A673 (cell line): ENCODE data around the gene DENND2D.

Experiments used
- EZH2 ChIP-seq: fragments of 200-600 bp; sonication (generic); IDR thresholded peaks from 2 replicates; pipeline ENCODE4 v1.6.1; 2017; ENCODE audit warnings: borderline replicate concordance, low read depth, mild to moderate bottlenecking, mixed read lengths, antibody characterized with exemption, low read length; ENCODE audit not compliant: poor library complexity, severe bottlenecking
- TF ChIP-seq, protein P1 (sequence below): fragments of 300-800, 200-600 bp; sonication (generic); conservative IDR thresholded peaks from 2 replicates; pipeline ENCODE4 v1.5.1; 2017; ENCODE audit warnings: low read depth, mild to moderate bottlenecking, antibody characterized with exemption, low read length, moderate library complexity, mixed read lengths

DNA sequence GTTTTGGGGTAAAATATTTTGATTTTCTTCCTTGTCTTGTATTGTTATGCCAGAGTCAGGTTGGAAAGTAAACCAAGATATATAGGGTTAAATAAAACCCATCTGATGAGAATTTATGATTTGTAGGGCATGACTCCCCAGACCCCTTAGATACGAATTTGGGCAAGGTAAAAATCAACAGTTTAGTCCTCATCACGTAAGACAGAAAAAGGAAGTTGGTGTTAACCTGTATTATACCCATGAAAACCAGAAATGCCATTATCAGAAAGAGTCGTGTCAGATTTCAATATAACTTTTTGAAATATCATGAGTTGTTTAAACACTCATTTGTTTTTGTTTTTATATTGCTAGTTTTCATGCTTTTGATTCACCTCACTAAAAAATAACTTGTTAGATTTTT is 48.6 kb downstream of the DENND2D start:
- TF ChIP-seq EZH2: no peak
- TF ChIP-seq, protein P1, sequence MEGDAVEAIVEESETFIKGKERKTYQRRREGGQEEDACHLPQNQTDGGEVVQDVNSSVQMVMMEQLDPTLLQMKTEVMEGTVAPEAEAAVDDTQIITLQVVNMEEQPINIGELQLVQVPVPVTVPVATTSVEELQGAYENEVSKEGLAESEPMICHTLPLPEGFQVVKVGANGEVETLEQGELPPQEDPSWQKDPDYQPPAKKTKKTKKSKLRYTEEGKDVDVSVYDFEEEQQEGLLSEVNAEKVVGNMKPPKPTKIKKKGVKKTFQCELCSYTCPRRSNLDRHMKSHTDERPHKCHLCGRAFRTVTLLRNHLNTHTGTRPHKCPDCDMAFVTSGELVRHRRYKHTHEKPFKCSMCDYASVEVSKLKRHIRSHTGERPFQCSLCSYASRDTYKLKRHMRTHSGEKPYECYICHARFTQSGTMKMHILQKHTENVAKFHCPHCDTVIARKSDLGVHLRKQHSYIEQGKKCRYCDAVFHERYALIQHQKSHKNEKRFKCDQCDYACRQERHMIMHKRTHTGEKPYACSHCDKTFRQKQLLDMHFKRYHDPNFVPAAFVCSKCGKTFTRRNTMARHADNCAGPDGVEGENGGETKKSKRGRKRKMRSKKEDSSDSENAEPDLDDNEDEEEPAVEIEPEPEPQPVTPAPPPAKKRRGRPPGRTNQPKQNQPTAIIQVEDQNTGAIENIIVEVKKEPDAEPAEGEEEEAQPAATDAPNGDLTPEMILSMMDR: no peak
